GM19372 (cell line): Measurements from ENCODE around the gene ESPNL.

Experiments used
- ATAC-seq: cut with Tn5 transposase; IDR thresholded peaks from one replicate; pipeline ENCODE4 v1.9.1; 2021; ENCODE audit warnings: mild to moderate bottlenecking, low read depth, moderate library complexity; ENCODE audit not compliant: unreplicated experiment

The ESPNL gene

GRCh38 chr2:238069877-238070276 lies 30.3 kb upstream of the ESPNL start:
- ATAC-seq = no peak

DNA sequence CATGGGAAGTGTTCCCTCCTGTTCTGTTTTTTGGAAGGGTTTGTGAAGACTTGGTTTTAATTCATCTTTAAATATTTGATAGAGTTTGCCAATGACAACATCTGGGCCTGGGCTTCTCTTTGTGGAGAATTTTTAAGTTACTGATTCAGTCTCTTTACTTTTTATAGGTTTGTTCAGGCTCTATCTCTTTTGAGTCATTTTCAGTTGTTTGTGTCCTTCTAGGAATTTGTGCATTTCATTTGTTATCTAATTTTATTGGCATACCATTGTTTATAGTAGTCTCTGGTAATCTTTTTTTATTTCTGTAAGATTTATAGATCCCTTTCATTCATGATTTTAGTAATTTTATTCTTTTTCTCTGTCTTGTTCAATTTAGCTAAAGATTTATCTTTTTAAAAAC lies 24.7 kb upstream of the ESPNL start:
- ATAC-seq = no peak

DNA sequence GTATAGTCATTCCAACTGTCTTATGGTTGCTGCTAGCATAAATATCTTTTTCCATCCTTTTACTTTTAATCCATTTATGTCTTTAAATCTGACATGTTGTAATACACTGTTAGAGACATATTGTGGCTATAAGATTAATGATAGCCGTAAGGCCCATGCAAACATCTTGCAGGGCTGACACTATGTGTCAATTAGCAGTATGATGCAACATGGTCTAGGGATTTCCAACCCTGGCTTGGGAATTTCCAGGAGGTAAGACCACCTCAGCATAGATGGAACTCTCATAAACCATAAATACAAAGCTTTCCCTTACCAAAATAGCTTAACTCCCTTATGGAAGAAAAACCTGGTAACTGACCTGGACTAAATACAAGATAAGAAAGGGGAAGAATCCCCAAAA lies 22.8 kb upstream of the ESPNL start:
- ATAC-seq = no peak

DNA sequence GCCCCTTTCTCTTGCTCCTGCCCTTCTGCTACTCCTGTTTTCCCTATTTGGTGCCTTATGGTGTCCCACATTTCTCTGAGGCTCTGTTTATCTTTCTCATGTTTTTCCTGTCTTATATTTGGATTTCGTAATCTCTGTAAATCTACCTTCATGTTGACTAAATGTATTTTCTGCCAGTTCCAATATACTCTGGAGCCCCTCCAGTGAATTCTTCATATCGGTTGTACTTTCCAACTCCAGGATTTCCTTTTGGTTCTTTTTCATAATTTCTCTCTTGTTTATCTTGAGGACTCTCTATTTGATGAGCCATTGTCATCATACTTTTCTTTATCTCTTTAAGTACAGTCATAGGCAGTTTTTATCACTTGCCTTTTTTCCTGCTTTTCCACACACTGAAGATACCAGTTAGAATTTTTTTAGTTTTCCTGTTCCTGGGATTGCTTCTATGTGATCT lies 20.2 kb upstream of the ESPNL start:
- ATAC-seq = no peak

GRCh38 chr2:238080518-238080917 lies 19.6 kb upstream of the ESPNL start:
- no peak for ATAC-seq

DNA sequence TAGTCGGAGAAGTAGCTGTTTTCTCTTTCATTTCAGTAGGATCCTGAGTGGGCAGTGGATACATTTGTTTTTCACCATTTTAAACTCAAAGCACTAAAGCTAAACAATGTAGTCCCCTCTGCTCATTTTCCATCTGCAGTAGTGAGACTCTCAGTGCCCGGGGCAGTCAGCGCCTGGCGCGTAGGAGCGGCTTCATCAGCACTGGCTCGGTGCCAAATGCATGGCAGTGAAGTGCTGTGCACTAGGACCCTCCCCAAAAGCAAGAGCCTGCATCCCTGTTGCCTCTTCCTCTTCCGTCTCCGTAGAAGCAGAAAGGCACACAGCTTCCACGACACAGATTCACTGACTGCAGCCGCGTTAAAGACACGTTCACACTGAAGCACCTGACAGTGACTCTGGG lies 19.0 kb upstream of the ESPNL start:
- ATAC-seq = no peak

- ATAC-seq = no peak
These were observed 18.6 kb upstream of the ESPNL start for GRCh38 chr2:238081561-238081960.

DNA sequence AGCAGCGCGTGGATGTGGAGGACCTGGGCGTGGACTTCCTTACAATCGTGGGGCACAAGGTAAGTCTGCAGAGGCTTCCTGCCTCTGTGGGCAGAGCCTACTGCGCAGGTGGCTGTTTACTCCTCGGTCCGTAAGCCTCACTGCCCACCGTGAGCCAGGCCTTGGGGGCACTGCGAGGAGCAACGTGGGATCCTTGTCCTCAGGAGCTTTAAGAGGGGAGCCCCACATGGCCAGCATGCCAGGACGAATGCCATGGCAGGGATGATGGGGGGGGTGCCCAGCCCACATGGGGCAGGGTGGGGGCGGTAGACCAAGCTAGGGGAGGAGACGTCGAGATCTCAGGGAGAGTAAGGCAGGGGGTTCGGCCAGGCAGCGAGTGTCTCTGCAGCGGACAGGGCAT lies 18.0 kb upstream of the ESPNL start:
- no peak for ATAC-seq

- ATAC-seq = no peak
These were observed 17.3 kb upstream of the ESPNL start for GRCh38 chr2:238082827-238083226.

GRCh38 chr2:238083919-238084318 lies 16.2 kb upstream of the ESPNL start:
- no peak for ATAC-seq

DNA sequence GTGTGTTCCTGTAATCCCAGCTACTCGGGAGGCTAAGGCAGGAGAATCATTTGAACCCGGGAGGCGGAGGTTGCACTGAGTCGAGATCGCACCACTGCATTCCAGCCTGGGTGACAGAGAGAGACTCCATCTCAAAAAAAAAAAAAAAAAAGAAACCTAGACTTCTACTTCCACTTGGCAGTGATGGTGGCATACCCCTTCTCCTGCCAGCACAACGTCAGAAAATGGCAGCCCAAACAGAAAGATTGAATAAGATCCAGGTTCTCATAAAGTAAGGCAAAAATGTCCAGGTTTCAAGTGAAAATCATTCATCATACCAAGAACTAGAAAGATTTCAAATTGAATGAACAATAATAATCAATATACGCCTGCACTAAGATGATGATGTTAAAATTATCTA lies 15.4 kb upstream of the ESPNL start:
- ATAC-seq = no peak

- no peak for ATAC-seq
These were observed 14.2 kb upstream of the ESPNL start for GRCh38 chr2:238085899-238086298.

- ATAC-seq = no peak
These were observed 12.9 kb upstream of the ESPNL start for GRCh38 chr2:238087211-238087610.

GRCh38 chr2:238090887-238091286 lies 9.3 kb upstream of the ESPNL start:
- ATAC-seq = no peak

GRCh38 chr2:238091436-238092060 lies 8.6 kb upstream of the ESPNL start:
- ATAC-seq = no peak

DNA sequence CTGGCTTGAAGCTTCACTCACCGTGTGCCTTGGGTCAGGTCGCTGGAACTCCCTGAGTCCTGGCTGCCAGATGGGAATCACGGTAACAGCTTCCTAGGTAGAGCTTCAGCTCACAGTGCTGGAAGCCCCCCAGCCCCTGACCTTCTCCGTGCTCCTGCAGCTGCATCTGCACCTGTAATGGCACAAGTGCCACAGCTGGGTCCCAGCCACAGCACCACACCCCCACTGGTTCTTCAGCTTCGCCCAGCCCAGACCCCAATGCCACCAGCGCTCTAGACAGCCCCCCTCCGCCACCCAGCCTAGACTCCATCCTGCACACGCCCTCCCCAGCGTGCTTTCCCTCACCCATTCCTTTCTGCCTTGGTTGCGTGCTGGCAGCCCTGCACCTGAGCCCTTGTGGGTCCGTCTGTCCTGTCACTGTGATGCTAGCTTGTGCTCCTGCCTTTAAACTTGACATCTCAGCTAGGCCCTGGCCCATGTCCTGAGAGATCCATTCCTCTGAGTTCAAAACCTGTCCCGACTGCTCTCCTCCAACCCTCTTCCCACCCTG lies 7.6 kb upstream of the ESPNL start:
- ATAC-seq = no peak

DNA sequence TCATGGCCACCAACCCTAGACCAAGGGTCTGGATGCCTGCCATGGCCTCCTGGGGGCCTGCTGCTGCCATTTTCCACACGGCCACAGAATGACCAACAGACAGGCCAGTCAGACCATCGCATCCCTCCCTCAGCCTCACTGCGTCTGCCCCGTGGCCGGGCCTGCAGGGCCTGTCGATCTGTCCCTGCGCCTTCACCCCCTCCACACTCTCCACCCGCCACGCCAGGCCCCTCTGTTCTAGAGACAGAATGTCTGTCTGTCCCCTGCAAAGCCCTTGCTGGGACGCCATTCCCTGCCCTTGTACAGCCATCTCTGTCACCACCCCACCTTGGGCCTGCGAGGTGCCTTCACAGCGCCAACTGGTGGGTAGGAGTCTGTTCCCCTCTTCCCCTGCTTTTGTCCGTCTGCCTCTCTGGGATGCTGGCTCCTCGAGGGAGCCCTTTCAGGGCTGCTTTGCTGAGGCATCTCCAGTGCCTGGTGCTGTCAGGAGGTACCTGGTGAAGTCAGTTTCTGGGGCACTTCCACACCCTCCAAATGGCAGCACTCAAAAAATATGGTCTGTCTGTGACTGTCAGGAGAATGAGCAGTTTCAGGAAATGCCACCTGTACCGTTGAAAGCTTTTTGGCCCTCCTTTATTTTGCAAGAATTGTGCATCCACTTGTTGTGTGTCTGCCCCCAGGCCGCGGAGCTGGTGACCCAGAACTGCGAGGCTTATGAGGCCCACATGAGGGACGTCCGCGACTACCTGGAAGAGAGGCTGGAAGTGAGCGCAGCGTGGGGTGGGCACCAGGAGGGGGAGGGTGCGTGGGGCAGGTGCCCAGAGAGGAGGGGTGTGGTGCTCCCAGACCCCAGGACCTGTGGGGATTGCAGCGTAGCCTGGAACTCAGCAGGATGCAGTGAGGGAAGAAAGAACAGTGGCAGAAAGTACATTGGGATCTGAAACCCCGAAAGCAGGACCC lies 6.7 kb upstream of the ESPNL start:
- no peak for ATAC-seq

DNA sequence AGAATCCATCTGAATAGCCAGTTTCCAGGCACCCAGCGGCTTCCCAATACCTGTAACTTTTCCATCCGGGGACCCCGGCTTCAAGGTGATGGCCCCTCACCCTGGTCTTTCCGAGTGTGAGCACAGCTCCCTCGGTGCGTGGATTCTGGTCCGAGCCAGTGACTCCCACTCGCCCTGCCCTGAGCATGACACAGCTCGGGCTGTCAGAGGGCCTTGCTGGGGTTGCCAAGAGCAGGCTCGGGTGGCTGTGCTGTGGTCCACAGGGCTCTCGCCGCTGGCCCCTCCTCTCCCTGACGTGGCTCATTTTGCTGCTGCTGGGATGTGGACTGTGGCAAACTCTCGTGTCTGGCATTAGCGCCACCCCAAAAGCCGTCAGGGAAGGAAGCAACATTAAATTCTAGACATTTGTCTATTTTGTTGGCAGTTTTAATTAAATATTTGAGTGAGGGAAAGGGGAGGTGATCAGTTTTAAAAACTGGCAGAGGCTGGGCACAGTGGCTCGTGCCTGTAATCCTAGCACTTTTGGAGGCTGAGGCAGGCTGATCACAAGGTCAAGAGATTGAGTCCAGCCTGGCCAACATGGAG lies 5.6 kb upstream of the ESPNL start:
- ATAC-seq = no peak

- ATAC-seq = no peak
These were observed 5.0 kb upstream of the ESPNL start for GRCh38 chr2:238095143-238095542.

DNA sequence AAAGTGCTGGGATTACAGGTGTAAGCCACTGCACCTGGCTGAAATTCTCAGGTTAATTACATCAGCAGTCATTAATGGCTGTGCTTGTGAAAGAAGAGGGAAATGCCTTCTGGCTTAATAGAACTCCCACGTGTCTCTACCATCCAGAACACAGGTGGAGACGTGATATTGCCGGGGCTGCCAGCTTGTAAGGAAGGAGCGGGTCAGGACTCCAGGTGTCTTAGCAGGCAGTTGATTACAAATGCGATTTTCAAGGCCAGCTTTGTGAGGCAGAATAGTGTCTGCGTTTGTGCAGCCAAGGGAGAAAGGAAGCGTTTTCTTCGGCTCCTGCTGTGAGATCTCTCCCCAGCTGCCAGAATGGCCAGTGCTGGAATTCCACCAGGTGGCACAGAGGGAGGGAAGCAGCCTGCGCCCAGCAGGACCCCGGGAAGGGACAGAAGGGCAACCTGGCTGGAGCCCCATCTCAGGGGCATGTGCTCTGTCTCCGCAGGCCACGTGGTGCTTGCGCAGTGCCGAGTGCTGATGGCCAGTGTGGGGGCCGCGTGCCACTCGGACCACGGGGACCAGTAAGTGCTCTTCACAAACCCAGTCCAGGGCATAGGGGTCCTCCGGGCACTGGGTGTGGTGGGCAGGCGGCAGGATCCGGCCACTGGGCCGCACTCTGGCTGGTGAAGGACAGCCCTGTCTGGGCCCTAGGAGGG lies 3.7 kb upstream of the ESPNL start:
- no peak for ATAC-seq
